ENCODE measurements around the gene DPP6. TPM values are rescaled to one million over a fixed set of nuclear protein-coding genes. Genes with fewer than 3 reads are reported as not detected.

Gene DPP6
- total and polyA plus RNA-seq, 2 of the 8 experiments (the other 6 are each of a cell fraction or from before 2014, with no cell fraction given), result 4.7 to 6.8 TPM

GRCh38 chr7:154836021-154836448, 783.8 kb downstream of the DPP6 start (continued):
- TF ChIP-seq CTBP2 (IDR thresholded peaks at IDR 0.05; ENCODE audit: borderline replicate concordance, insufficient read depth, insufficient read length, low read length) (no peak), RFX5 (IDR thresholded peaks at IDR 0.05; ENCODE audit: borderline replicate concordance, low read depth, low read length) (no peak), SAP30 (IDR thresholded peaks at IDR 0.05; ENCODE audit: insufficient read depth, insufficient replicate concordance, low read length) (no peak), CHD1 (IDR thresholded peaks at IDR 0.05; ENCODE audit: low read depth, low read length) (no peak), SP2 (IDR thresholded peaks at IDR 0.05; ENCODE audit: low read length) (no peak)
